ENCODE results near the gene KYNU. TPM values are rescaled to one million over a fixed set of nuclear protein-coding genes. Genes with fewer than 3 reads are reported as not detected.
"Not testable (repeated sequence)": the region's sequence is repeated elsewhere in the genome, so short reads cannot be mapped to it uniquely, and the experiment has no call there.

KYNU gene
- total RNA-seq, 1 donor from 2014 or later, result 1.0 TPM

- Histone ChIP-seq H3K27ac (replicated peaks) (no peak overlapping the region), H3K4me1 (no peaks in the 10 kb centered on the region), H3K4me3 (no peak overlapping the region), H3K36me3 (no peaks in the 10 kb centered on the region), H3K9me3 (replicated peaks) (peaks cover 11% of the 10 kb centered on the region), H3K27me3 (ENCODE audit: low read depth) (no peaks in the 10 kb centered on the region)
- intact Hi-C loops (cut with micrococcal nuclease), result no loop called here
- no peak for DNase-seq
- TF ChIP-seq CTCF (IDR thresholded peaks at IDR 0.05; ENCODE audit: borderline replicate concordance), result no peak
These were observed 190.6 kb downstream of the KYNU start for GRCh38 chr2:143068094-143068493.

GRCh38 chr2:143068509-143068908, 191.0 kb downstream of the KYNU start:
- no peak for DNase-seq
- Histone ChIP-seq H3K27ac (replicated peaks) (no peak overlapping the region), H3K9me3 (replicated peaks) (peaks cover 11% of the 10 kb centered on the region), H3K27me3 (ENCODE audit: low read depth) (no peaks in the 10 kb centered on the region), H3K4me3 (no peak overlapping the region), H3K36me3 (no peaks in the 10 kb centered on the region), H3K4me1 (no peaks in the 10 kb centered on the region)
- intact Hi-C loops (cut with micrococcal nuclease), result no loop called here
- TF ChIP-seq CTCF (IDR thresholded peaks at IDR 0.05; ENCODE audit: borderline replicate concordance), result no peak

- Histone ChIP-seq H3K36me3 (no peaks in the 10 kb centered on the region), H3K4me1 (no peaks in the 10 kb centered on the region), H3K4me3 (no peak overlapping the region), H3K9me3 (replicated peaks) (peaks cover 15% of the 10 kb centered on the region), H3K27me3 (ENCODE audit: low read depth) (no peaks in the 10 kb centered on the region), H3K27ac (replicated peaks) (no peak overlapping the region)
- intact Hi-C loops (cut with micrococcal nuclease), result no loop called here
- TF ChIP-seq CTCF (IDR thresholded peaks at IDR 0.05; ENCODE audit: borderline replicate concordance), result no peak
- DNase-seq, result no peak
These were observed 193.2 kb downstream of the KYNU start for GRCh38 chr2:143070704-143071103.

GRCh38 chr2:143071185-143071876, 193.9 kb downstream of the KYNU start:
- no peak for TF ChIP-seq CTCF (IDR thresholded peaks at IDR 0.05; ENCODE audit: borderline replicate concordance)
- Histone ChIP-seq H3K27me3 (ENCODE audit: low read depth) (no peaks in the 10 kb centered on the region), H3K36me3 (no peaks in the 10 kb centered on the region), H3K9me3 (replicated peaks) (peaks cover 20% of the 10 kb centered on the region), H3K4me1 (no peaks in the 10 kb centered on the region), H3K27ac (replicated peaks) (no peak overlapping the region), H3K4me3 (no peak overlapping the region)
- DNase-seq, result no peak
- intact Hi-C loops (cut with micrococcal nuclease), result no loop called here

- peaks cover 20% of the 10 kb centered on the region for H3K9me3 ChIP-seq (replicated peaks)
- H3K4me1 ChIP-seq; H3K27me3 ChIP-seq (ENCODE audit: low read depth); H3K27ac ChIP-seq (replicated peaks); DNase-seq; intact Hi-C loops (cut with micrococcal nuclease); H3K36me3 ChIP-seq; H3K4me3 ChIP-seq: not testable (repeated sequence)
These were observed 197.4 kb downstream of the KYNU start for GRCh38 chr2:143074913-143075312.

GRCh38 chr2:143075711-143076110, 198.2 kb downstream of the KYNU start:
- intact Hi-C loops (cut with micrococcal nuclease), result no loop called here
- no peak overlapping the region for H3K27ac ChIP-seq (replicated peaks)
- no peaks in the 10 kb centered on the region for H3K4me1 ChIP-seq
- DNase-seq, result no peak
- no peaks in the 10 kb centered on the region for H3K27me3 ChIP-seq (ENCODE audit: low read depth)
- no peak overlapping the region for H3K4me3 ChIP-seq
- peaks cover 20% of the 10 kb centered on the region for H3K9me3 ChIP-seq (replicated peaks)
- H3K36me3 ChIP-seq, result no peaks in the 10 kb centered on the region
- no peak for TF ChIP-seq CTCF (IDR thresholded peaks at IDR 0.05; ENCODE audit: borderline replicate concordance)
